ENCODE data around the gene B3GLCT.

B3GLCT gene

DNA sequence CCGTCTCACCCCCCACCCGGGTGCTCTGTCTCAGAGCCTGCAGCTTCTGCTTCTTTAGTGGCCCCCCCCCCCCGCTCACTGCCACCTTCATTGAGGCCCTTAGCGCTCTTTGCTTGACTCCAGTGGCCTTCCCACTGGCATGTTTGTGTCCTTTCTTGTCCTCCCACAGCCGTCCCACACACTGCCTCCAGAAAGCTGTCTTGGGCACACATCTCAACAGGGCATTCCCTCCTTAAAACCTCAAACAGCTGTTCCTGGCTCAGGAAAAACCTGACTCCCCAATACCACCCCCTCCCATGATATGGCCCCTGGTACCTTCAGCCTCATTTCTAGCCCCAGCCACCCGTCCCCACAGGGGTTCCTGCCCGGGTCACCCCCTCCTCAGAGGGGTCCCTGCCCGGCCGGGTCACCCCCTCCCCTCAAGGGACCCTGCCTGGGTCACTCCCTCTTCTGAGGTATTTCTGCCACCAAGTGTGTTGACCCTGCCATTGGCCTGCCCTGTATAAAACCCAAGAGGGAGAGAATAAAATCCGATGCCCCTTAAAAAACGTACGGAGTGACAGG is 8.9 kb downstream of the B3GLCT start:
- no peak overlapping the region for H3K27ac ChIP-seq (ENCODE audit: low read length)
- no peak overlapping the region for H3K4me3 ChIP-seq (ENCODE audit: low read length)
- H3F3A ChIP-seq (ENCODE audit: insufficient read depth, low read length) = no peaks in the 10 kb centered on the region
- H3K4me1 ChIP-seq (ENCODE audit: low read length) = no peaks in the 10 kb centered on the region
- no peaks in the 10 kb centered on the region for H3K27me3 ChIP-seq (replicated peaks; ENCODE audit: insufficient read depth, low read length)
- no peaks in the 10 kb centered on the region for H4K20me1 ChIP-seq (ENCODE audit: insufficient read depth, low read length)
- no peak overlapping the region for H2AFZ ChIP-seq (ENCODE audit: low read length)
- no peaks in the 10 kb centered on the region for H3K36me3 ChIP-seq (replicated peaks; ENCODE audit: insufficient read depth, low read length)
- no peaks in the 10 kb centered on the region for H3K9me2 ChIP-seq (replicated peaks; ENCODE audit: insufficient read depth, low read length)
- DNase-seq = no peak
- H3K9ac ChIP-seq (ENCODE audit: low read length) = no peak overlapping the region
- TF ChIP-seq EZH2phosphoT487 (IDR thresholded peaks at IDR 0.05; ENCODE audit: low read length) = no peak
- TF ChIP-seq, protein P1, sequence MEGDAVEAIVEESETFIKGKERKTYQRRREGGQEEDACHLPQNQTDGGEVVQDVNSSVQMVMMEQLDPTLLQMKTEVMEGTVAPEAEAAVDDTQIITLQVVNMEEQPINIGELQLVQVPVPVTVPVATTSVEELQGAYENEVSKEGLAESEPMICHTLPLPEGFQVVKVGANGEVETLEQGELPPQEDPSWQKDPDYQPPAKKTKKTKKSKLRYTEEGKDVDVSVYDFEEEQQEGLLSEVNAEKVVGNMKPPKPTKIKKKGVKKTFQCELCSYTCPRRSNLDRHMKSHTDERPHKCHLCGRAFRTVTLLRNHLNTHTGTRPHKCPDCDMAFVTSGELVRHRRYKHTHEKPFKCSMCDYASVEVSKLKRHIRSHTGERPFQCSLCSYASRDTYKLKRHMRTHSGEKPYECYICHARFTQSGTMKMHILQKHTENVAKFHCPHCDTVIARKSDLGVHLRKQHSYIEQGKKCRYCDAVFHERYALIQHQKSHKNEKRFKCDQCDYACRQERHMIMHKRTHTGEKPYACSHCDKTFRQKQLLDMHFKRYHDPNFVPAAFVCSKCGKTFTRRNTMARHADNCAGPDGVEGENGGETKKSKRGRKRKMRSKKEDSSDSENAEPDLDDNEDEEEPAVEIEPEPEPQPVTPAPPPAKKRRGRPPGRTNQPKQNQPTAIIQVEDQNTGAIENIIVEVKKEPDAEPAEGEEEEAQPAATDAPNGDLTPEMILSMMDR (IDR thresholded peaks at IDR 0.05; ENCODE audit: low read length) = no peak
- TF ChIP-seq EZH2 (optimal IDR thresholded peaks at IDR 0.05; ENCODE audit: low read depth, low read length) = no peak
- H3K79me2 ChIP-seq (ENCODE audit: low read length) = no peaks in the 10 kb centered on the region
- no peaks in the 10 kb centered on the region for H3K9me3 ChIP-seq (replicated peaks; ENCODE audit: insufficient read depth, low read length)
- no peak overlapping the region for H3K4me2 ChIP-seq (ENCODE audit: low read depth, low read length)

DNA sequence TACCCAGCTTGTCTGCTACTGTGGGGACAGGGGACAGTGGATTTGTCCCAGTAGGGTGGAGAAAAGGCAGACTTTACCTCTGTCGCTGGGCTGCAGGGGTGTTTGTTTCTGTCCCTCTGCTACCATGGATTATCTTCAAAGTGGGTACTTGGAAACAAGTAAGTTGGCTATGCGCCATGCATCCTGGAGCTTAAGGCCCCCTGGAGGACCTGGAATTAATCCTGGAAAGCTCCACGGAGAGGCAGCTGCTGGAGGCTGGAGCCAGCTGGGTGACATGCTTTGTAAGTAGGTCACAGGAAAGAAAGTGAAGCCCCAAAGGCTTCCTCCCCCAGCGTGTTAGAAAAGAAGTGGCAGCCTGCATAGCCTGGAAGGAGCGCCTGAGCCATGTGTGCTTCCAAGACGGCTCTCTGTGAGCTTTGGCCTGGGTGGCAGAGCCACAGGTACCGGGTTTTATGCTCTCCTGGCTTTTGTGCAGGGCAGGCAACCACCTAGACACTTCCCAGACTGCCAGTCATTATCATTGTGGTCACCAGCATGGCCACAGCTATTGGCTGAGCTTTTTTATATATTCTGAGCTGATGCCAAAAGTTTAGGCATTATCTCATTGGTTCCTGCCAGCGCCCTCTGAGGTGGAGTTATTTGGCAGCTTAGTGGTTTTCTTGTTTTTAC is 9.5 kb downstream of the B3GLCT start:
- H3K9ac ChIP-seq (ENCODE audit: low read length) = no peak overlapping the region
- no peak overlapping the region for H3K27ac ChIP-seq (ENCODE audit: low read length)
- no peaks in the 10 kb centered on the region for H3F3A ChIP-seq (ENCODE audit: insufficient read depth, low read length)
- DNase-seq = no peak
- TF ChIP-seq EZH2 (optimal IDR thresholded peaks at IDR 0.05; ENCODE audit: low read depth, low read length) = no peak
- TF ChIP-seq, protein P1 (IDR thresholded peaks at IDR 0.05; ENCODE audit: low read length) = no peak
- TF ChIP-seq EZH2phosphoT487 (IDR thresholded peaks at IDR 0.05; ENCODE audit: low read length) = no peak
- H3K27me3 ChIP-seq (replicated peaks; ENCODE audit: insufficient read depth, low read length) = no peaks in the 10 kb centered on the region
- H2AFZ ChIP-seq (ENCODE audit: low read length) = no peak overlapping the region
- H3K4me2 ChIP-seq (ENCODE audit: low read depth, low read length) = no peak overlapping the region
- no peaks in the 10 kb centered on the region for H3K4me1 ChIP-seq (ENCODE audit: low read length)
- no peaks in the 10 kb centered on the region for H3K79me2 ChIP-seq (ENCODE audit: low read length)
- H4K20me1 ChIP-seq (ENCODE audit: insufficient read depth, low read length) = no peaks in the 10 kb centered on the region
- H3K9me3 ChIP-seq (replicated peaks; ENCODE audit: insufficient read depth, low read length) = no peaks in the 10 kb centered on the region
- no peak overlapping the region for H3K4me3 ChIP-seq (ENCODE audit: low read length)
- no peaks in the 10 kb centered on the region for H3K36me3 ChIP-seq (replicated peaks; ENCODE audit: insufficient read depth, low read length)
- H3K9me2 ChIP-seq (replicated peaks; ENCODE audit: insufficient read depth, low read length) = no peaks in the 10 kb centered on the region

DNA sequence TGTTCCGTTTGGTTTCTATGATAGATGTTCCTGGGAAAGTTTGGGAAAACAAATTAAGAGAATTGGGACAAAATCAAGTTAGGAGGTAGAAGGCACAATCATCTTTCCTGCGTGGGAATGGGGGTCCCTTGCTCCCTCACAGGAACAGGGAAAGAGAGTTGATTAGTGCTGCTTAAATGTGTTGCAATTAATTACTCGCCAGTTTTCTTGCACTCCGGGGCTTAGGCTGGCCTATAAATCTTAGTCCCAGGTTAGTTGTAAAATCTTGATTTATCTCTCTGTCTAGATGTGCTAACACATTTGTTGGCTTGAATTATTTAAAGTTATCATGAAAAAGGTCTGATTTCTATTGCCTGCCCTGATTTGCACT is 10.1 kb downstream of the B3GLCT start:
- Histone ChIP-seq H4K20me1 (ENCODE audit: insufficient read depth, low read length) (no peaks in the 10 kb centered on the region), H3K9ac (ENCODE audit: low read length) (no peak overlapping the region), H3K9me2 (replicated peaks; ENCODE audit: insufficient read depth, low read length) (no peaks in the 10 kb centered on the region), H3K4me3 (ENCODE audit: low read length) (no peak overlapping the region), H3K36me3 (replicated peaks; ENCODE audit: insufficient read depth, low read length) (no peaks in the 10 kb centered on the region), H3K4me2 (ENCODE audit: low read depth, low read length) (no peak overlapping the region), H2AFZ (ENCODE audit: low read length) (no peak overlapping the region), H3K79me2 (ENCODE audit: low read length) (no peaks in the 10 kb centered on the region), H3K4me1 (ENCODE audit: low read length) (no peaks in the 10 kb centered on the region), H3K9me3 (replicated peaks; ENCODE audit: insufficient read depth, low read length) (no peaks in the 10 kb centered on the region), H3K27ac (ENCODE audit: low read length) (no peak overlapping the region), H3F3A (ENCODE audit: insufficient read depth, low read length) (no peaks in the 10 kb centered on the region), H3K27me3 (replicated peaks; ENCODE audit: insufficient read depth, low read length) (no peaks in the 10 kb centered on the region)
- TF ChIP-seq EZH2phosphoT487 (IDR thresholded peaks at IDR 0.05; ENCODE audit: low read length) (no peak), EZH2 (optimal IDR thresholded peaks at IDR 0.05; ENCODE audit: low read depth, low read length) (no peak)
- TF ChIP-seq, protein P1 (IDR thresholded peaks at IDR 0.05; ENCODE audit: low read length) = no peak
- DNase-seq = no peak
